Keratinocyte (primary cell): Measurements from ENCODE around the gene COX7C.

Experiments used
- EZH2 ChIP-seq: IDR thresholded peaks from one replicate; pipeline ENCODE4 v1.6.1; 2012; ENCODE audit warnings: inconsistent platforms, mild to moderate bottlenecking, low read length, moderate library complexity
- TF ChIP-seq, protein P1 (sequence below), 3 experiments: IDR thresholded peaks in 1 of 3; conservative IDR thresholded peaks in 1 of 3; optimal IDR thresholded peaks in 1 of 3; 2 replicates in 2 of 3; 3 replicates in 1 of 3; pipeline versions ENCODE3 to v1.5.1; 2011; ENCODE audit warnings: low read length in 3 of 3, mild to moderate bottlenecking in 3 of 3, moderate library complexity in 2 of 3, control low read depth in 1 of 3, inconsistent platforms in 1 of 3; ENCODE audit not compliant: insufficient read depth in 2 of 3; ENCODE audit errors: extremely low read depth in 1 of 3

- TF ChIP-seq, protein P1, sequence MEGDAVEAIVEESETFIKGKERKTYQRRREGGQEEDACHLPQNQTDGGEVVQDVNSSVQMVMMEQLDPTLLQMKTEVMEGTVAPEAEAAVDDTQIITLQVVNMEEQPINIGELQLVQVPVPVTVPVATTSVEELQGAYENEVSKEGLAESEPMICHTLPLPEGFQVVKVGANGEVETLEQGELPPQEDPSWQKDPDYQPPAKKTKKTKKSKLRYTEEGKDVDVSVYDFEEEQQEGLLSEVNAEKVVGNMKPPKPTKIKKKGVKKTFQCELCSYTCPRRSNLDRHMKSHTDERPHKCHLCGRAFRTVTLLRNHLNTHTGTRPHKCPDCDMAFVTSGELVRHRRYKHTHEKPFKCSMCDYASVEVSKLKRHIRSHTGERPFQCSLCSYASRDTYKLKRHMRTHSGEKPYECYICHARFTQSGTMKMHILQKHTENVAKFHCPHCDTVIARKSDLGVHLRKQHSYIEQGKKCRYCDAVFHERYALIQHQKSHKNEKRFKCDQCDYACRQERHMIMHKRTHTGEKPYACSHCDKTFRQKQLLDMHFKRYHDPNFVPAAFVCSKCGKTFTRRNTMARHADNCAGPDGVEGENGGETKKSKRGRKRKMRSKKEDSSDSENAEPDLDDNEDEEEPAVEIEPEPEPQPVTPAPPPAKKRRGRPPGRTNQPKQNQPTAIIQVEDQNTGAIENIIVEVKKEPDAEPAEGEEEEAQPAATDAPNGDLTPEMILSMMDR (optimal IDR thresholded peaks at IDR 0.05 in 1 of 3, IDR thresholded peaks at IDR 0.05 in 1 of 3, conservative IDR thresholded peaks at IDR 0.05 in 1 of 3; ENCODE audit: extremely low read depth in 1 of 3, insufficient read depth in 2 of 3, low read length in 3 of 3): no peak
- TF ChIP-seq EZH2: no peak
These were observed 32.2 kb downstream of the COX7C start for GRCh38 chr5:86649832-86650505.
